ENCODE results near the gene F7. TPM values are rescaled to one million over a fixed set of nuclear protein-coding genes. Genes with fewer than 3 reads are reported as not detected.
"Not testable (repeated sequence)": the region's sequence is repeated elsewhere in the genome, so short reads cannot be mapped to it uniquely, and the experiment has no call there.

The F7 gene
- total and polyA plus RNA-seq, 2 donors = 0.30 to 0.63 TPM

DNA sequence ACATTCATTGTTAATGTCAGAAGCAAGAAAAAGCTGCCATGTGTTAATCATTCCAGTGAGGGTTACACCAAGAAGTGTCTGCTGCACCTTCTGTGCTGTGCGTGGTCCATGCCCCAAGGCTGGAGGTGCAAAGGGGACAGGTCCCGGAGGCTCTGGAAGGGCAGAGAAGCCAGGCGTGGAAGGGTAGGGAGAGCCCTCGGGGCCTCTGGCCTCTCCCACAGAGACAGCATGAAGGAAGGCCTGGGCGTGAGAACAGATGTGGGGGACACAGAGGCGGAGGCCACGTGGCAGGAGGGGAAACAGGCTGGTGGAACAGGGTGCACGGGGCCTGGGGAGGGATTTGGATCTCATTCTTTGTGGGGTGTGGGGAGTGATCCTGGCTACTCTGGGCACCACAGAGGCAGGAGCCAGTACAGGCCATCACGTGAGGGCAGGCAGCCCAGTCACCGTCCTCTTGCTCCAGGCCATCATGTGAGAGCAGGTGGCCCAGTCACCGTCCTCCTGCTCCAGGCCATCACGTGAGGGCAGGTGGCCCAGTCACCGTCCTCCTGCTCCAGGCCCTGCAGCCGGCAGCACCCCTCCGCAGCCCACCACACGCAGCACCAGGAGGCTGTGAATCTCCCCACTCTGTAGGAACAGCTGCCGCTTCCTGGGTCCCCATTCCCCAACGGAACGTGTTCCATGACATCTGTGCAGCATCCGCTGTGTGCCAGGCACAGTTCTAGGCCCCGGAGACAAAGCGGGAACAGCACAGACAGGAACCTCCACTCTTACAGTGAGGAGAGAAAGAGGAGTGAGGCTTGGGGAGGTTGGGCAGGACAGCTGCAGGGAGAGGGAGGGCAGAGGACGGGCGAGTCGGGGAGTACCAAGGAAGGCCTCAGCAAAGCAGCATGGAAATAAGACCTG, 10.2 kb upstream of the F7 start:
- H3K36me3 ChIP-seq (ENCODE audit: insufficient read depth) = no peaks in the 10 kb centered on the region
- H3K27ac ChIP-seq (ENCODE audit: low read depth) = no peak overlapping the region
- no peak for DNase-seq (ENCODE audit: extremely low spot score)
- no peak overlapping the region for H3K4me3 ChIP-seq (ENCODE audit: low read depth, low read length)
- WGBS = 91% methylated on average over 25 of the region's 25 CpGs
- no peaks in the 10 kb centered on the region for H3K4me1 ChIP-seq (ENCODE audit: insufficient read depth)

DNA sequence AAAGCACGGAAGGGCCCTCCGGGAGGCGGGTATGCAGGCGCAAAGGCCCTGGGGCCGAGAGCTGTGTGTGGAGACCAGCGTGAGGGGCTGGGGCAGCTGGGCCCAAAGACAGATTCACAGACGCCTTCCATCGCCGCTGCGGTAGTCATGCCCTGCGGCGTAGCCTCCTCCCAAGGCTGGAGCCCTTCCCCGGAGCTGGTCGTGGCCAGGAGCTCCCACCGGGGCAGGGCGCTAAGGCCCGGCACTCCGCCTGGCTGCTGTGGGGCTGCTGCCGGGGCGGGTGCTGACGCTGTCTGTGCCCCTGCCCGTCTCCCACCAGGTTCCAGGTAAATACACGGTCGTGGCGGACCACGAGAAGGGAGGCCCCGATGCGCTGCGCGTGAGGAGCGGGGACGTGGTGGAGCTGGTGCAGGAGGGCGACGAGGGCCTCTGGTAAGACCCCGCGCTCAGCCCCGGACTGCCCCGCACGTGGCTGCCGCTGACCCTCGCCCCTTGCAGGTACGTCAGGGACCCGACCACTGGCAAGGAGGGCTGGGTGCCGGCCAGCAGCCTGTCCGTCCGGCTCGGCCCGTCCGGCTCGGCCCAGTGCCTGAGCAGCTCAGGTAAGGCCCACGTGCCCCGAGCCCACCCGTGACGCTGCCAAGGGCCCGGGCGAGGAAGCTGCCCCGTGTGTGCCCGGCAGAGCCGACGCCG, 9.4 kb upstream of the F7 start:
- Histone ChIP-seq H3K36me3 (ENCODE audit: insufficient read depth) (no peaks in the 10 kb centered on the region), H3K4me1 (ENCODE audit: insufficient read depth) (no peaks in the 10 kb centered on the region), H3K4me3 (ENCODE audit: low read depth, low read length) (no peak overlapping the region), H3K27ac (ENCODE audit: low read depth) (no peak overlapping the region)
- 95% methylated on average over 61 of the region's 61 CpGs for WGBS
- no peak for DNase-seq (ENCODE audit: extremely low spot score)

DNA sequence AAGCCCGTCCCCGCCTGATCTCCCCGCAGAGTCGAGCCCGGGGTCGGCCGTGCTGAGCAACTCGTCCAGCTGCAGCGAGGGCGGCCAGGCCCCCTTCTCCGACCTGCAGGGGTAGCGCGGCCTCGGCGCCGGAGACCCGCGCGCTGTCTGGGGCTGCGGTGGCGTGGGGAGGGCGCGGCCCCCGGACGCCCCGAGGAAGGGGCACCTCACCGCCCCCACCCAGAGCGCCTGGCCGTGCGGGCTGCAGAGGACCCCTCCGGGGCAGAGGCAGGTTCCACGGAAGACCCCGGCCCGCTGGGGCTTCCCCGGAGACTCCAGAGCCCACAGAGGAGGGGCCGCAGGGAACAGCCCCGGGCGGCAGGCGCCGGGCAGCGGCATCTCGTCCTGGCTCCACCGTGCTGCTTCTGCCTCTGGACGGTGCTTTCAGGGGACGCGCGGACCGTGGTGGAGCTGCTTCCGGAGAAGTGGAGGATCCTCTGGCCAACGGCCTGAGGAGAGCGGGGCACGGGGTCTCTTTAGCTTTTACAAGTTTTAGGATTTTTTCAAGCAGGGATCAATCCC, 8.8 kb upstream of the F7 start:
- WGBS = 95% methylated on average over 52 of the region's 52 CpGs
- no peak overlapping the region for H3K4me3 ChIP-seq (ENCODE audit: low read depth, low read length)
- no peaks in the 10 kb centered on the region for H3K36me3 ChIP-seq (ENCODE audit: insufficient read depth)
- DNase-seq (ENCODE audit: extremely low spot score) = no peak
- H3K27ac ChIP-seq (ENCODE audit: low read depth) = no peak overlapping the region
- H3K4me1 ChIP-seq (ENCODE audit: insufficient read depth) = no peaks in the 10 kb centered on the region

DNA sequence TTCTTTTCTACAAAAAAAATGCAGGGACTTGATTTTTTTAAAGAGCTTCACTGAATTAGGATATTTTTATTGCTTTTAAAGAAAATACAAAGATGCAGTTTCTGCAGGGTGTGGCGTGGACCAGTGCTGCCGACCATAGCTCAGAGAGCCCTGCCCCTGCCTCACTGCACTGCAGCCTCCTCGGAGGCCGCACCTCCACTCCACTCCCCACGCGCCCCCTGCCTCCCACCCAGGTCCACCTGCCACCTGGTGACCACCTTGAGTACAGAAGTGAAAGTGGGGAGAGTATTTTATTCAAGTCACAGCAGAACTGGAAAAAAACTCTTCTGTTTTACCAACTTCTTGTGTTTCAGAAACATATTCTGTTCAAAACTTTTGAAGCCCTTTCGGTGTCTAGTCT, 7.9 kb upstream of the F7 start:
- no peaks in the 10 kb centered on the region for H3K4me1 ChIP-seq (ENCODE audit: insufficient read depth)
- H3K27ac ChIP-seq (ENCODE audit: low read depth) = no peak overlapping the region
- 84% methylated on average over 7 of the region's 7 CpGs for WGBS
- no peaks in the 10 kb centered on the region for H3K36me3 ChIP-seq (ENCODE audit: insufficient read depth)
- DNase-seq (ENCODE audit: extremely low spot score) = no peak
- no peak overlapping the region for H3K4me3 ChIP-seq (ENCODE audit: low read depth, low read length)

DNA sequence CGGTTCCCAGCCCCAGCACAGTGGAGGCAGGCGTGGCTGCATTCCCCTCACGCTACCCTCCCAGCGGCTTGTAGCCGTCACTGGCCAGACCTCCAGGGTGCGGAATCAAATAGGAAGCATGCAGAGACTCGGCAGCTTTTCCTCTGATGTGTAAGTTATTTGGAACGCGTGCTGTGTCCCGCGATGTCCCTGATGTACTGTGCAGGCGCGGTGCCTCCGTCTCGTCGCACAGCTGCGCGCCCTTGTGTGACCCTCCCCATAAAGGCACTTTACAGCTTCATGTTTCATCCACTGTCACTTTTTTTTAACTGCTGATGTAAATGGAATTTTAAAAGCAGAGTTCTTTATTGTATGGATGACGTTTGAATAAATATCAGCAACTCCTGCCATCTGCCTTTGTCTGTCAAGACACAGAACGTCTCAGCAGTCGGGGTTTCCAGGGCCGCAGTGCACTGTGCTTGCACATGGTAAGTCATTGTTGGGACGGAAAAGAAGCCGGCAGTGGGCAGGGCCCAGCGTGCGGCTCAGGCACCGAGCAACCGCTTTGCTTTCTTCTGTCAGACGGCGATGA, 7.3 kb upstream of the F7 start:
- peak; percentile 18 for DNase-seq (ENCODE audit: extremely low spot score)

DNA sequence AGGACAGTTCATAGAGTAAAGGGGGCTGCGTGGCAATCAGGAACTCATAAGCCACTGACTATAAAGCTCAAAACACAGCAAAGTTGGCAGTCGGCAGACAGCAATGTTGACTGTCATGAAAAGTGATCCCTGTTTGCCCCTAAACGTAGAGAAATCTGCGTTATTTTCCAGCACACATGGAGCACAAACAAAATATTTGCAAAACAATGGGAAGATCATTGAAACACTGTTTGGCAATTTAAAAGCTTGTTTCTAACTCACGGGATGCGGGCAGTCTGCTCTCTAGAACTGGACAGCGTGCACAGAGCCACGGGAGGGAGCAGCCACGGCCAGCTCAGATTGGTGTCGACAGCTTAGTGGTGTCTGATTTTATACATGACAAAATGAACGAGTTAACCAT, 6.4 kb upstream of the F7 start:
- DNase-seq (ENCODE audit: extremely low spot score) = no peak
- H3K4me1 ChIP-seq (ENCODE audit: insufficient read depth) = no peaks in the 10 kb centered on the region
- no peak overlapping the region for H3K27ac ChIP-seq (ENCODE audit: low read depth)
- H3K36me3 ChIP-seq (ENCODE audit: insufficient read depth) = no peaks in the 10 kb centered on the region
- WGBS = 73% methylated on average over 11 of the region's 11 CpGs
- H3K4me3 ChIP-seq (ENCODE audit: low read depth, low read length) = no peak overlapping the region

More for the DNA sequence above, 7.3 kb upstream of the F7 start:
- H3K36me3 ChIP-seq (ENCODE audit: insufficient read depth) = no peaks in the 10 kb centered on the region
- H3K4me3 ChIP-seq (ENCODE audit: low read depth, low read length) = no peak overlapping the region
- 47% methylated on average over 30 of the region's 30 CpGs for WGBS
- no peaks in the 10 kb centered on the region for H3K4me1 ChIP-seq (ENCODE audit: insufficient read depth)
- no peak overlapping the region for H3K27ac ChIP-seq (ENCODE audit: low read depth)

DNA sequence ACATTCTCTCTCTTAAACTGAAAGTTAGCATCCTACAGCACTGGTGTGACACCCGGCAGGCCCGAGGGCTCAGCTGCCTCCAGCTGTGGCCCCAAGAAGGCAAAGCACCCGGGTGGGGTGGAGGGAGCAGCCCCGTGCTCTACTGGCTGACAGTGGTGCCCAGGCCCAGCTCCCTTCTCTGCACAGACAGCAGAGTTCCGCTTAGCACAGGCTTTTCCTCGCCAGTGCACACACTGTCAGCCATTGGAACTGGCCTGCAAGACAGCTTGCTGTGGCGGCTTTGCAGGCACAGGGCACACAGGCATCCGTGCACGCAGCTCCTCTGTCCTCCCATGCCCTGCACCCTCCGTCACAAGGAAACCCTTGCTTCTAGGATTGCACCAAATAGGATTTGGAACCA, 3.3 kb upstream of the F7 start:
- WGBS = 80% methylated on average over 10 of the region's 10 CpGs
- H3K27ac ChIP-seq (ENCODE audit: low read depth); DNase-seq (ENCODE audit: extremely low spot score); H3K4me3 ChIP-seq (ENCODE audit: low read depth, low read length); H3K36me3 ChIP-seq (ENCODE audit: insufficient read depth); H3K4me1 ChIP-seq (ENCODE audit: insufficient read depth): not testable (repeated sequence)

DNA sequence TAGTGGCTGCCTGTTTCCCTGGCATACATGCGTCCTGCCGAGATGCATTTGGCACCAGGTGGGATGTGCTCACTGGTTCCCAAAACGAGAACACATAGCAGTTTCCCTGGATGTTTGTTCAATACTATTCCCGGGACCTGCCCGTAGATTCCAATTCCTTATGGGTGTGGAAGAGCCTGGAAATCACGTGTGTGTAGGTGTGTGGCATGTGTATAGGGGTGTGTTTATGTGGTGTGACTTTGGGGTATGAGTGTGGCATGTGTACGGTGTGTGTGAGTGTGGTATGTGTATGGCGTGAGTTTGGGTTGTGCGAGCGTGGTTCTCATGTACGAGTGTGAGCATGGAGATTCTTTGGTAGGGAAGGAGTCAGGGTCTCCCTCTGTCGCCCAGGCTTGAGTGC, 2.9 kb upstream of the F7 start:
- no peaks in the 10 kb centered on the region for H3K36me3 ChIP-seq (ENCODE audit: insufficient read depth)
- H3K4me1 ChIP-seq (ENCODE audit: insufficient read depth) = no peaks in the 10 kb centered on the region
- DNase-seq (ENCODE audit: extremely low spot score) = no peak
- H3K27ac ChIP-seq (ENCODE audit: low read depth) = no peak overlapping the region
- WGBS = 88% methylated on average over 12 of the region's 12 CpGs
- H3K4me3 ChIP-seq (ENCODE audit: low read depth, low read length) = no peak overlapping the region

DNA sequence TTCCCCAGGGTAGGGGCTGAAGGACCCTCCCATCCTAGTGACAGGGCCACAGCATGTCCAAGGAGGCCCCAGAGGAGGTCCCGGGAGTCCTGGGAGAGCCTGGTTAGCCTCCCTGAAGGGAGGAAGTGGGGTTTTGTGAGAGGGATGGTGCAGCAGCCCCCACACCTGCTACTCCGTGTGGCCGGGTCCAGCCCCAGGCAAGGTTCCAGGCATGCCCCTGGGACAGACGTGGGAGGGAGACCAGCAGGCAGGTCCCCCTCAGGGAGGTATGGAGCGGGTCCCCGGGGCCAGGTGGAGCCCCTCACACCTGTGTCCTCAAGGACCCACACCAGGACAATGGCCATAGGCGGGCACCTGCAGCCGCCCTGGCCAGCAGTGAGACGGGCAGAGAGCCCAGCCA, 1.9 kb upstream of the F7 start:
- DNase-seq (ENCODE audit: extremely low spot score) = no peak
- no peaks in the 10 kb centered on the region for H3K4me1 ChIP-seq (ENCODE audit: insufficient read depth)
- 79% methylated on average over 9 of the region's 9 CpGs for WGBS
- H3K4me3 ChIP-seq (ENCODE audit: low read depth, low read length) = no peak overlapping the region
- no peak overlapping the region for H3K27ac ChIP-seq (ENCODE audit: low read depth)
- no peaks in the 10 kb centered on the region for H3K36me3 ChIP-seq (ENCODE audit: insufficient read depth)

DNA sequence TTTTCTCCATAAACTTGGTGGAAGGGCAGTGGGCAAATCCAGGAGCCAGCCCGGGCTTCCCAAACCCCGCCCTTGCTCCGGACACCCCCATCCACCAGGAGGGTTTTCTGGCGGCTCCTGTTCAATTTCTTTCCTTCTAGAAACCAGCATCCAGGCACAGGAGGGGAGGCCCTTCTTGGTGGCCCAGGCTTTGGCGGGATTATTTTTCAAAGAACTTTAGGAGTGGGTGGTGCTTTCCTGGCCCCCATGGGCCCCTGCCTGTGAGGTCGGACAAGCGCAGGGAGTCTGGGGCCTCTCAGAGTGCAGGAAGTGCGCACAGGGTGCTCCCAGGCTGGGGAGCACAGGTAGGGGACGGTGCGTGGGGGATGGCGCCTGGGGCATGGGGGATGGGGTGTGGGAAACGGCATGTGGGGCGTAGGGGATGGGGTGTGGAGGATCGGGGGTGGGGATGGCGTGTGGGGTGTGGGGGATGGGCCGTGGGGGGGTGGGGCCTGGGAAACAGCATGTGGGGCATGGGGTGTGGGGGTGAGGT, 396 bp downstream of the F7 start:
- no peak overlapping the region for H3K4me3 ChIP-seq (ENCODE audit: low read depth, low read length)
- no peaks in the 10 kb centered on the region for H3K4me1 ChIP-seq (ENCODE audit: insufficient read depth)
- no peak for DNase-seq (ENCODE audit: extremely low spot score)
- 57% methylated on average over 16 of the region's 16 CpGs for WGBS
- no peak overlapping the region for H3K27ac ChIP-seq (ENCODE audit: low read depth)
- no peaks in the 10 kb centered on the region for H3K36me3 ChIP-seq (ENCODE audit: insufficient read depth)

DNA sequence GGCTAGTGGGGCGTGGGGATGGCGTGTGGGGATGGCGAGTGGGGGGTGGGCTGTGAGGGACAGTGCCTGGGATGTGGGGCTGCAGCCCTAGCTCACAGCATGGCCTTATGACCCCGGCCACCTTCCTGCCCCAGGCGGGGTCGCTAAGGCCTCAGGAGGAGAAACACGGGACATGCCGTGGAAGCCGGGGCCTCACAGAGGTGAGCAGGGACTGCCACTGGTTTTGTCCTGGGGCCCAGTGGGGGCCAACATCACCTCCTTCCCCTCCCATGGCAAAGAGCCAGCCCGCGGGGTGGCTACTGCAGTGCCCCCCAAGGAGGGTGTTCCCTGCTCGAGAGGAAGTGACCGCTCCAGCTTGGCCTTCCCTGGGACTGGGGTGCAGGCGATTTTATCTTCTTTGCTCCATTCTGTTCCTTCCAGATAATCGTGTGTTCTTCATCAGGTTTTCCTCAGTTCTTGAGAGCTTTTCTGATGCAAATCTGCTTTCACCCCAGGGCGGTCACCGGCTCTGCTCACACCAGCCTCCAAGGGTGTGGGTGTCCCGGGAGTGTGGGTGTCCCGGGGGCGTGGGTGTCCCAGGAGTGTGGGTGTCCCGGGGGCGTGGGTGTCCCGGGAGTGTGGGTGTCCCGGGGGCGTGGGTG, 1.2 kb downstream of the F7 start:
- H3K4me1 ChIP-seq (ENCODE audit: insufficient read depth) = no peaks in the 10 kb centered on the region
- H3K4me3 ChIP-seq (ENCODE audit: low read depth, low read length) = no peak overlapping the region
- no peaks in the 10 kb centered on the region for H3K36me3 ChIP-seq (ENCODE audit: insufficient read depth)
- no peak overlapping the region for H3K27ac ChIP-seq (ENCODE audit: low read depth)
- DNase-seq (ENCODE audit: extremely low spot score) = no peak
- WGBS = 74% methylated on average over 25 of the region's 25 CpGs

DNA sequence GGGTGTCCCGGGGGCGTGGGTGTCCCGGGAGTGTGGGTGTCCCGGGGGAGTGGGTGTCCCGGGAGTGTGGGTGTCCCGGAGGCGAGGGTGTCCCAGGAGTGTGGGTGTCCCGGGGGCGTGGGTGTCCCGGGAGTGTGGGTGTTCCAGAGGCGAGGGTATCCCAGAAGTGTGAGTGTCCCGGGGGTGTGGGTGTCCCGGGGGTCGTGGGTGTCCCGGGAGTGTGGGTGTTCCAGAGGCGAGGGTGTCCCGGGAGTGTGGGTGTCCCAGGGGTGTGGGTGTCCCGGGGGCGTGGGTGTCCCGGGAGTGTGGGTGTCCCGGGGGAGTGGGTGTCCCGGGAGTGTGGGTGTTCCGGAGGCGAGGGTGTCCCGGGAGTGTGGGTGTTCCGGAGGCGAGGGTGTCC, 2.9 kb downstream of the F7 start:
- not testable (repeated sequence) for DNase-seq (ENCODE audit: extremely low spot score); H3K4me3 ChIP-seq (ENCODE audit: low read depth, low read length); H3K36me3 ChIP-seq (ENCODE audit: insufficient read depth); H3K4me1 ChIP-seq (ENCODE audit: insufficient read depth); H3K27ac ChIP-seq (ENCODE audit: low read depth)
- WGBS = 95% methylated on average over 22 of the region's 27 CpGs
